Spleen (tissue), 7 donors: ENCODE data around the gene CCDC81.

Experiments used
- POLR2A ChIP-seq, 3 donors: fragments of 450-650 bp; IDR thresholded peaks; one replicate each; pipeline ENCODE4 v1.5.1; 2017; ENCODE audit warnings: antibody characterized with exemption in 3 of 3, mild to moderate bottlenecking in 1 of 3
- POLR2AphosphoS5 ChIP-seq, 3 donors: sonication (generic); formaldehyde crosslinking; IDR thresholded peaks; one replicate each; pipeline ENCODE4 v1.5.1; 2017; ENCODE audit warnings: antibody characterized with exemption in 3 of 3
- TF ChIP-seq, protein P1 (sequence below), 11 experiments: fragments of 200-600 bp in 7 of 11; fragments of 450-650 bp in 4 of 11; sonication (generic) in 4 of 11; IDR thresholded peaks in 8 of 11; conservative IDR thresholded peaks in 3 of 11; 1 replicate in 7 of 11; 2 replicates in 4 of 11; pipeline versions ENCODE4 v1.4.0 to v1.8.0; 2016 to 2021; ENCODE audit warnings: antibody characterized with exemption in 11 of 11, inconsistent platforms in 4 of 11, mild to moderate bottlenecking in 1 of 11
- donor health status: DM: no; HTN: no; CAD: no; lungs with moderate emphysema.
- donor health status: DM: no; HTN: no; CAD: no.
- donor health status: DM: no; HTN: no; CAD: no.

DNA sequence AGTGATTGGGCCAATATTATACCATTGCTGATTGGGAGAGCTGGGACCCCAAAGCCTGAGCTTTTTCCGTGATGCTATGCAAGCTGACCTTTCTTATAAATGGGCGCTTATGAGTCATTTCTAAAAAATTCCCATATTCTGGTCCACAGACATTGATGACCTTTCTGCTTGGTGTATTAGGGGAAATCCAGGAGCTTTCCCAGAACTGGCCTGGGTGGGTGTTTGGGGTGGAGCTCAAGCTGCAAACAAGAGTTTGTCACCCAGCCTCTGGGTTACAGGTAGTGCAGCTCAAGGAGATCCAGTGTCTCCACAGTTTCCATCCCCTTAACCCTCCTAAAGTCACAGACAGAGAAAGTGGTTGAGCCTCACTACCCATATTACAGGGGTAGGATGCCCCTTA, 67.7 kb downstream of the CCDC81 start:
- TF ChIP-seq, protein P1, sequence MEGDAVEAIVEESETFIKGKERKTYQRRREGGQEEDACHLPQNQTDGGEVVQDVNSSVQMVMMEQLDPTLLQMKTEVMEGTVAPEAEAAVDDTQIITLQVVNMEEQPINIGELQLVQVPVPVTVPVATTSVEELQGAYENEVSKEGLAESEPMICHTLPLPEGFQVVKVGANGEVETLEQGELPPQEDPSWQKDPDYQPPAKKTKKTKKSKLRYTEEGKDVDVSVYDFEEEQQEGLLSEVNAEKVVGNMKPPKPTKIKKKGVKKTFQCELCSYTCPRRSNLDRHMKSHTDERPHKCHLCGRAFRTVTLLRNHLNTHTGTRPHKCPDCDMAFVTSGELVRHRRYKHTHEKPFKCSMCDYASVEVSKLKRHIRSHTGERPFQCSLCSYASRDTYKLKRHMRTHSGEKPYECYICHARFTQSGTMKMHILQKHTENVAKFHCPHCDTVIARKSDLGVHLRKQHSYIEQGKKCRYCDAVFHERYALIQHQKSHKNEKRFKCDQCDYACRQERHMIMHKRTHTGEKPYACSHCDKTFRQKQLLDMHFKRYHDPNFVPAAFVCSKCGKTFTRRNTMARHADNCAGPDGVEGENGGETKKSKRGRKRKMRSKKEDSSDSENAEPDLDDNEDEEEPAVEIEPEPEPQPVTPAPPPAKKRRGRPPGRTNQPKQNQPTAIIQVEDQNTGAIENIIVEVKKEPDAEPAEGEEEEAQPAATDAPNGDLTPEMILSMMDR (IDR thresholded peaks at IDR 0.05 in 8 of 11, conservative IDR thresholded peaks at IDR 0.05 in 3 of 11): no peak
- TF ChIP-seq POLR2AphosphoS5 (IDR thresholded peaks at IDR 0.05) (no peak), POLR2A (IDR thresholded peaks at IDR 0.05) (no peak)
